K562 (cell line): Measurements from ENCODE around the gene LHPP.

ENCODE experiments used
- E2F6 ChIP-seq, 2 experiments: IDR thresholded peaks; 2 replicates each; pipeline ENCODE4 v1.6.1; 2011; ENCODE audit warnings: borderline replicate concordance in 1 of 2, control low read depth in 1 of 2, low read depth in 1 of 2, low read length in 1 of 2, mild to moderate bottlenecking in 1 of 2, mixed read lengths in 1 of 2, moderate library complexity in 1 of 2; ENCODE audit not compliant: insufficient read depth in 1 of 2, insufficient read length in 1 of 2, poor library complexity in 1 of 2, severe bottlenecking in 1 of 2; ENCODE audit errors: extremely low read depth in 1 of 2
- HDAC1 ChIP-seq, 2 experiments: fragments of 450-650 bp; IDR thresholded peaks; 2 replicates each; pipeline ENCODE4 v1.6.1; 2016 to 2017; ENCODE audit warnings: inconsistent platforms in 1 of 2, mild to moderate bottlenecking in 1 of 2, moderate library complexity in 1 of 2
- POLR2A ChIP-seq: fragments of 450-650 bp; conservative IDR thresholded peaks from 2 replicates; pipeline ENCODE4 v1.6.1; 2016
- POLR2AphosphoS2 ChIP-seq: IDR thresholded peaks from 2 replicates; pipeline ENCODE4 v1.6.1; 2012; ENCODE audit warnings: low read length, improper control_type of control experiment
- POLR2AphosphoS5 ChIP-seq: IDR thresholded peaks from 2 replicates; pipeline ENCODE4 v1.6.1; 2011; ENCODE audit warnings: mild to moderate bottlenecking, low read depth, low read length, moderate library complexity; ENCODE audit not compliant: control insufficient read depth, insufficient read depth
- TCF7 ChIP-seq: sonication (generic); IDR thresholded peaks from 2 replicates; pipeline ENCODE4 v1.6.1; 2016; ENCODE audit warnings: antibody characterized with exemption, borderline replicate concordance
- ZSCAN29 ChIP-seq: fragments of 450-650 bp; IDR thresholded peaks from 2 replicates; pipeline ENCODE4 v1.6.1; 2017
- TF ChIP-seq, protein P1 (sequence below): IDR thresholded peaks from 2 replicates; pipeline ENCODE4 v1.6.1; 2011; ENCODE audit not compliant: insufficient read length; ENCODE audit errors: extremely low read depth
- TF ChIP-seq, protein P2 (sequence below), 3 experiments: IDR thresholded peaks in 2 of 3; conservative IDR thresholded peaks in 1 of 3; 2 replicates each; pipeline ENCODE4 v1.5.1; 2011 to 2012; ENCODE audit warnings: low read length in 3 of 3, mild to moderate bottlenecking in 3 of 3, control low read depth in 2 of 3, improper control_type of control experiment in 1 of 3, inconsistent platforms in 1 of 3, low read depth in 1 of 3, mixed read lengths in 1 of 3, moderate library complexity in 1 of 3; ENCODE audit not compliant: insufficient read depth in 2 of 3

GRCh38 chr10:124601016-124601415 is 139.4 kb downstream of the LHPP start:
- no peak for TF ChIP-seq E2F6 (IDR thresholded peaks at IDR 0.05; ENCODE audit: borderline replicate concordance in 1 of 2, extremely low read depth in 1 of 2, insufficient read depth in 1 of 2, insufficient read length in 1 of 2, low read depth in 1 of 2, low read length in 1 of 2, poor library complexity in 1 of 2, severe bottlenecking in 1 of 2)
- TF ChIP-seq POLR2AphosphoS2 = no peak
- no peak for TF ChIP-seq TCF7
- no peak for TF ChIP-seq POLR2A
- no peak for TF ChIP-seq ZSCAN29
- TF ChIP-seq, protein P1, sequence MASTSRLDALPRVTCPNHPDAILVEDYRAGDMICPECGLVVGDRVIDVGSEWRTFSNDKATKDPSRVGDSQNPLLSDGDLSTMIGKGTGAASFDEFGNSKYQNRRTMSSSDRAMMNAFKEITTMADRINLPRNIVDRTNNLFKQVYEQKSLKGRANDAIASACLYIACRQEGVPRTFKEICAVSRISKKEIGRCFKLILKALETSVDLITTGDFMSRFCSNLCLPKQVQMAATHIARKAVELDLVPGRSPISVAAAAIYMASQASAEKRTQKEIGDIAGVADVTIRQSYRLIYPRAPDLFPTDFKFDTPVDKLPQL = no peak
- TF ChIP-seq POLR2AphosphoS5 = no peak
- no peak for TF ChIP-seq HDAC1 (IDR thresholded peaks at IDR 0.05)
- TF ChIP-seq, protein P2, sequence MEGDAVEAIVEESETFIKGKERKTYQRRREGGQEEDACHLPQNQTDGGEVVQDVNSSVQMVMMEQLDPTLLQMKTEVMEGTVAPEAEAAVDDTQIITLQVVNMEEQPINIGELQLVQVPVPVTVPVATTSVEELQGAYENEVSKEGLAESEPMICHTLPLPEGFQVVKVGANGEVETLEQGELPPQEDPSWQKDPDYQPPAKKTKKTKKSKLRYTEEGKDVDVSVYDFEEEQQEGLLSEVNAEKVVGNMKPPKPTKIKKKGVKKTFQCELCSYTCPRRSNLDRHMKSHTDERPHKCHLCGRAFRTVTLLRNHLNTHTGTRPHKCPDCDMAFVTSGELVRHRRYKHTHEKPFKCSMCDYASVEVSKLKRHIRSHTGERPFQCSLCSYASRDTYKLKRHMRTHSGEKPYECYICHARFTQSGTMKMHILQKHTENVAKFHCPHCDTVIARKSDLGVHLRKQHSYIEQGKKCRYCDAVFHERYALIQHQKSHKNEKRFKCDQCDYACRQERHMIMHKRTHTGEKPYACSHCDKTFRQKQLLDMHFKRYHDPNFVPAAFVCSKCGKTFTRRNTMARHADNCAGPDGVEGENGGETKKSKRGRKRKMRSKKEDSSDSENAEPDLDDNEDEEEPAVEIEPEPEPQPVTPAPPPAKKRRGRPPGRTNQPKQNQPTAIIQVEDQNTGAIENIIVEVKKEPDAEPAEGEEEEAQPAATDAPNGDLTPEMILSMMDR (IDR thresholded peaks at IDR 0.05 in 2 of 3, conservative IDR thresholded peaks at IDR 0.05 in 1 of 3; ENCODE audit: insufficient read depth in 2 of 3, low read depth in 1 of 3, low read length in 3 of 3) = no peak
